Left ventricle myocardium superior (tissue), 1 donor: ENCODE results near the gene MTFR1L. TPM values are rescaled to one million over a fixed set of nuclear protein-coding genes. Genes with fewer than 3 reads are reported as not detected.

Experiments
- ATAC-seq: fragments of 200-7000 bp; cut with Tn5 transposase; one replicate; pipeline ENCODE4 v1.9.1; 2020; ENCODE audit warnings: mild to moderate bottlenecking, moderate library complexity
- DNase-seq: peaks from one replicate; pipeline ENCODE4 v3.0.0-alpha.2; 2020
- intact Hi-C: fragments of 100-400 bp; cut with micrococcal nuclease; formaldehyde crosslinking; loops from one replicate; pipeline ENCODE4 v1.11.0; 2022
- total RNA-seq: library from RNA; stranded (reverse); fragmentation: NEBNext Ultra II Directional; extraction: Animal tissue kit (Norgen Biotek cat#: 25700); gene quantifications from one replicate; pipeline ENCODE4 v1.2.1, GENCODE V29; 2021
- donor health status: DM: no; HTN: yes; CAD: no; lungs with severe emphysema.

MTFR1L gene
- total RNA-seq, 1 donor from 2014 or later: 227 TPM

GRCh38 chr1:25844536-25845337 lies 25.0 kb downstream of the MTFR1L start:
- ATAC-seq (no peak), DNase-seq (no peak)
- intact Hi-C loops: no loop called here

GRCh38 chr1:25845664-25846063 lies 25.9 kb downstream of the MTFR1L start:
- ATAC-seq (no peak), DNase-seq (no peak)
- intact Hi-C loops: no loop called here

GRCh38 chr1:25847929-25848328 lies 28.2 kb downstream of the MTFR1L start:
- DNase-seq (no peak), ATAC-seq (no peak)
- intact Hi-C loops: no loop called here

- no peak for DNase-seq
- intact Hi-C loops: no loop called here
- no peak for ATAC-seq
Measured at GRCh38 chr1:25848531-25848930, 28.8 kb downstream of the MTFR1L start.

- intact Hi-C loops: no loop called here
- ATAC-seq (no peak), DNase-seq (no peak)
Measured at GRCh38 chr1:25854554-25854953, 34.8 kb downstream of the MTFR1L start.

GRCh38 chr1:25856856-25857255 lies 37.1 kb downstream of the MTFR1L start:
- intact Hi-C loops: no loop called here
- ATAC-seq: no peak
- no peak for DNase-seq

- intact Hi-C loops: no loop called here
- DNase-seq (no peak), ATAC-seq (no peak)
Measured at GRCh38 chr1:25858494-25858893, 38.7 kb downstream of the MTFR1L start.

GRCh38 chr1:25858906-25859789 lies 39.4 kb downstream of the MTFR1L start, which contains the start of gene AUNIP:
TSS of gene AUNIP (minus strand) at chr1:25859457. CDS start at chr1:25859357, 100 bp downstream.
- intact Hi-C loops: no loop called here
- ATAC-seq (peak; percentile 98), DNase-seq (peak; percentile 93)

GRCh38 chr1:25861316-25862286 lies 41.8 kb downstream of the MTFR1L start:
- no peak for ATAC-seq

GRCh38 chr1:25862785-25863485 lies 43.2 kb downstream of the MTFR1L start:
- intact Hi-C loops: no loop called here
- no peak for ATAC-seq
- DNase-seq: no peak

More at GRCh38 chr1:25861316-25862286, 41.8 kb downstream of the MTFR1L start:
- intact Hi-C loops: no loop called here
- DNase-seq: no peak

GRCh38 chr1:25863486-25864262 lies 43.9 kb downstream of the MTFR1L start:
- intact Hi-C loops: no loop called here
- ATAC-seq (no peak), DNase-seq (no peak)

GRCh38 chr1:25864434-25864833 lies 44.7 kb downstream of the MTFR1L start:
- intact Hi-C loops: no loop called here
- ATAC-seq (no peak), DNase-seq (no peak)

GRCh38 chr1:25866288-25866687 lies 46.5 kb downstream of the MTFR1L start:
- ATAC-seq (no peak), DNase-seq (no peak)
- intact Hi-C loops: no loop called here

GRCh38 chr1:25867210-25867991 lies 47.6 kb downstream of the MTFR1L start:
- intact Hi-C loops: no loop called here
- no peak for ATAC-seq
- DNase-seq: no peak

GRCh38 chr1:25869909-25870606 lies 50.3 kb downstream of the MTFR1L start:
- intact Hi-C loops: no loop called here
- ATAC-seq: no peak
- DNase-seq: no peak

GRCh38 chr1:25870614-25871013 lies 50.9 kb downstream of the MTFR1L start:
- DNase-seq: no peak
- ATAC-seq: no peak
- intact Hi-C loops: no loop called here
